Activated naive CD8-positive, alpha-beta T cell treated with anti-CD3 and anti-CD28 coated beads, Interleukin-2, amount 10 ng/mL, durations not matched to agents 7 days and 5 days (primary cell): ENCODE data around the gene FRY. TPM values are rescaled to one million over a fixed set of nuclear protein-coding genes. Genes with fewer than 3 reads are reported as not detected.

Experiments
- ATAC-seq: fragments of 150-1000 bp; cut with Tn5 transposase; one replicate; pipeline ENCODE4 v1.10.0; 2021; ENCODE audit warnings: low read depth, moderate library complexity
- POLR2A ChIA-PET: fragments of 350-600 bp; sonication (Branson Sonifier 250); formaldehyde crosslinking; loops from one replicate; lab custom pipeline; 2021; ENCODE audit warnings: antibody characterized with exemption; lab: Charles Lee
- DNase-seq: peaks from one replicate; pipeline ENCODE4 v3.0.0; 2021
- H3K27ac Mint-ChIP-seq: one replicate; pipeline ENCODE4 v1.8.0; 2022; ENCODE audit warnings: mild to moderate bottlenecking, mixed read lengths
- H3K27me3 Mint-ChIP-seq: one replicate; pipeline ENCODE4 v1.8.0; 2022; ENCODE audit warnings: mild to moderate bottlenecking, moderate library complexity, mixed read lengths
- H3K36me3 Mint-ChIP-seq: one replicate; pipeline ENCODE4 v1.8.0; 2021; ENCODE audit warnings: mild to moderate bottlenecking, mixed read lengths
- H3K4me1 Mint-ChIP-seq: one replicate; pipeline ENCODE4 v1.8.0; 2021; ENCODE audit warnings: mixed read lengths
- H3K4me3 Mint-ChIP-seq: one replicate; pipeline ENCODE4 v1.8.0; 2022; ENCODE audit warnings: mild to moderate bottlenecking, moderate library complexity, mixed read lengths
- H3K9me3 Mint-ChIP-seq: one replicate; pipeline ENCODE4 v1.8.0; 2021; ENCODE audit warnings: mixed read lengths
- total RNA-seq, 2 experiments: library from RNA; stranded (reverse); gene quantifications; one replicate each; pipeline ENCODE4 v1.2.3, GENCODE V29; 2021

FRY gene
- total RNA-seq, 2 experiments from 2014 or later, result 1.4 to 3.2 TPM

DNA sequence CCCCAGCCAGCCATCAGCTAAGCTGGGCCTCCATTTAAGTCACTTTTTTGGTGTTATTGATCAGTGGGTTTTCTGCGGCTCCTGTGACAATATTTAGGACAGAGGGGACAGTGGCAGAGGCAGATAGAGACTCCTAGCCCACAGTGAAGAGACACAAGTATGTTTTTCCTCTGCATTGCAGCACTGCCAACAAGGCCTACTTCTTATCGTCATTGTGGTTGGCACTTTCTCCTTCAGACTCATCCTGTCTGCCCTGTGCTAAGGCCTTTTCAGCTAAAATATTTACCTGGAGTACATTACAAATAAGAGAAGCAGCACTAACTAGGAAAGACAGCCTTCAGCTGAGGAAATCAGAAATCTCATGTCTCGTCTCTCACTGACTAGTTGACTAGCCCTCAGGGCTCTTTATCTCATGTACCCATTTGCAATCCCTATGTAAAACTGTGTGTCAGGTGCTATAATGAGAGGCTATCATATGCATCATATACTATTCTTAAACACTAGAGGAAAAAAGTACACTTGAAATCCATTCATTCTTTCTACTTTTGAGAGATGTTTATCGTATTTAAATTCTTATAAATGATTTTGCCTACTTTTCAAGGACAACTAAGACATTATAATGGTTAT is 221.4 kb downstream of the FRY start:
- Mint-ChIP-seq H3K4me3 (no peak overlapping the region), H3K27ac (no peak overlapping the region), H3K4me1 (no peaks in the 10 kb centered on the region), H3K9me3 (no peaks in the 10 kb centered on the region), H3K27me3 (peaks cover 12% of the 10 kb centered on the region), H3K36me3 (no peaks in the 10 kb centered on the region)
- no peak for ATAC-seq
- DNase-seq, result no peak
- POLR2A ChIA-PET, result no interaction called here

DNA sequence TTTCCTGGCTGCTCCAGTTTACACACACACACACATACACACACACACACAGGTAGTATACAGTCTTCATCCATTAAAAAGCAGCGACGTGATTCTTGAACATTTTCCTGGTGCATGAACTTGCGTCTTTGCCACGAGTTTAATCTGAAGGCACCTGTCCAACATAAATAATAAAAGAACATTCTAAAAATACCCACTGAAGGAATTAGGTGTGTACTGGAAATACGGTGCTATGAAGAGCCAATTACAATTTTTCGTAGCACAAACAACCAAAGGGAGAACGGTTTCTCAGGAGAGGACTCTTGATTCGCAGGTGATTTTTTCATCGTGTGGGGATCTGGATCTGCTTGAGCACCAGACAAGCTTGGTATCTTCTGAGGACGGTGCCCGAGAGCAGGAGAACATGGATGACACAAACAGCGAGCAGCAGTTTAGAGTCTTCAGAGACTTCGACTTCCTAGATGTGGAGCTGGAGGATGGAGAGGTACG is 222.4 kb downstream of the FRY start:
- ATAC-seq (no peak), DNase-seq (no peak)
- POLR2A ChIA-PET, result no interaction called here
- Mint-ChIP-seq H3K27me3 (peaks cover 13% of the 10 kb centered on the region), H3K4me3 (no peak overlapping the region), H3K4me1 (no peaks in the 10 kb centered on the region), H3K9me3 (no peaks in the 10 kb centered on the region), H3K27ac (no peak overlapping the region), H3K36me3 (no peaks in the 10 kb centered on the region)

- no peak for DNase-seq
- peaks cover 16% of the 10 kb centered on the region for H3K27me3 Mint-ChIP-seq
- H3K9me3 Mint-ChIP-seq, result no peaks in the 10 kb centered on the region
- H3K27ac Mint-ChIP-seq, result no peak overlapping the region
- H3K36me3 Mint-ChIP-seq, result no peaks in the 10 kb centered on the region
- H3K4me1 Mint-ChIP-seq, result no peaks in the 10 kb centered on the region
- H3K4me3 Mint-ChIP-seq, result no peak overlapping the region
- ATAC-seq, result no peak
- POLR2A ChIA-PET, result no interaction called here
Observed at GRCh38 chr13:32254416-32254815, 222.8 kb downstream of the FRY start.

GRCh38 chr13:32254916-32255723 is 223.5 kb downstream of the FRY start:
- Mint-ChIP-seq H3K9me3 (no peaks in the 10 kb centered on the region), H3K4me1 (no peaks in the 10 kb centered on the region), H3K27ac (no peak overlapping the region), H3K27me3 (peaks cover 18% of the 10 kb centered on the region), H3K36me3 (no peaks in the 10 kb centered on the region), H3K4me3 (no peak overlapping the region)
- DNase-seq (no peak), ATAC-seq (no peak)
- POLR2A ChIA-PET, result no interaction called here

GRCh38 chr13:32255724-32256109 is 224.1 kb downstream of the FRY start:
- POLR2A ChIA-PET, result no interaction called here
- H3K27me3 Mint-ChIP-seq, result peaks cover 15% of the 10 kb centered on the region
- DNase-seq (no peak), ATAC-seq (no peak)
- no peaks in the 10 kb centered on the region for H3K36me3 Mint-ChIP-seq
- no peaks in the 10 kb centered on the region for H3K9me3 Mint-ChIP-seq
- H3K4me1 Mint-ChIP-seq, result no peaks in the 10 kb centered on the region
- H3K4me3 Mint-ChIP-seq, result no peak overlapping the region
- H3K27ac Mint-ChIP-seq, result no peak overlapping the region

DNA sequence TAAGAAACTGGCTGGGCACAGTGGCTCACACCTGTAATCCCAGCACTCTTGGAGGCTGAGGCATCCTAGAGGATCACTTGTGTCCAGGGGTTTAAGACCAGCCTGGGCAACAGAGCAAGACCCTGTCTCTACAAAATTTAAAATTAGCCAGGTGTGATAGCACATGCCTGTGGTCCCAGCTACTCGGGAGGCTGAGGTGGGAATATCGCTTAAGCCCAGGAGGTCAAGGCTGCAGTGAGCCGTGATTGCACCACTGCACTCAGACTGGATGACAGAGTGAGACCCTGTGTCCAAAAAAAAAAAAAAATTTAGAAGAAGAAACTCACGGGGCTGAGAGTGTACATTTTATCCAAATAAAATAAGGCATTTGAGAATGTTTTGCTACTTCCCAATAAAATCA is 224.7 kb downstream of the FRY start:
- DNase-seq, result no peak
- POLR2A ChIA-PET, result no interaction called here
- H3K27me3 Mint-ChIP-seq, result peaks cover 15% of the 10 kb centered on the region
- H3K27ac Mint-ChIP-seq, result no peak overlapping the region
- no peaks in the 10 kb centered on the region for H3K4me1 Mint-ChIP-seq
- no peaks in the 10 kb centered on the region for H3K9me3 Mint-ChIP-seq
- H3K4me3 Mint-ChIP-seq, result no peak overlapping the region
- no peaks in the 10 kb centered on the region for H3K36me3 Mint-ChIP-seq
- no peak for ATAC-seq

- POLR2A ChIA-PET, result no interaction called here
- no peak overlapping the region for H3K27ac Mint-ChIP-seq
- ATAC-seq (no peak), DNase-seq (no peak)
- H3K36me3 Mint-ChIP-seq, result no peaks in the 10 kb centered on the region
- H3K27me3 Mint-ChIP-seq, result peaks cover 15% of the 10 kb centered on the region
- no peaks in the 10 kb centered on the region for H3K9me3 Mint-ChIP-seq
- H3K4me3 Mint-ChIP-seq, result no peak overlapping the region
- no peaks in the 10 kb centered on the region for H3K4me1 Mint-ChIP-seq
Observed at GRCh38 chr13:32257649-32258048, 226.1 kb downstream of the FRY start.

DNA sequence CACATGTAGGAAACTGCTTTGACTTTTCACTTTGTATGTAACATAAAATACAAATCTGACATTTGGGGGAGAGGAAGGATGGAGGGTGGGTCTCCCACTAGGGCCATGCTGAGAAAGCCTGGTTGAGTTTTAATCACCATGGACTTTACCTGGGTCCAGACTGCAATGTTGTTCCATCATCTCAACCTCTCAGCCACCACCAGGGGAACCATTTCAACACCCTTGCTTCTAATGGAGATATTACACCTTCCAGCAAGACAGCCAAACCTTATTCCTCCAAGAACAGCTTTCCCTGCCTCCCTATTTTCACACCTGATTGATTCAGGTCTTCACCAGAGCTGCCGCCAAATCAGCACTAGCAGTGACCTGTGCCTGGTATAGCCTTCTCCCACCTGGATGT is 227.5 kb downstream of the FRY start:
- H3K36me3 Mint-ChIP-seq, result no peaks in the 10 kb centered on the region
- POLR2A ChIA-PET, result interaction anchor here (0.7 kb wide), 1 partner anchor 56 kb away, joined by 3 read pairs; the partner anchor contains the start of genes BRCA2 and ZAR1L
- ATAC-seq, result no peak

GRCh38 chr13:32261567-32261966 is 230.0 kb downstream of the FRY start:
- Mint-ChIP-seq H3K9me3 (no peaks in the 10 kb centered on the region), H3K36me3 (no peaks in the 10 kb centered on the region), H3K27me3 (peaks cover 9% of the 10 kb centered on the region), H3K4me3 (no peak overlapping the region), H3K4me1 (no peaks in the 10 kb centered on the region), H3K27ac (no peak overlapping the region)
- POLR2A ChIA-PET, result no interaction called here
- no peak for ATAC-seq
- no peak for DNase-seq

More for the DNA sequence above, 227.5 kb downstream of the FRY start:
- Mint-ChIP-seq H3K9me3 (no peaks in the 10 kb centered on the region), H3K4me1 (no peaks in the 10 kb centered on the region), H3K27me3 (peaks cover 15% of the 10 kb centered on the region), H3K4me3 (no peak overlapping the region), H3K27ac (no peak overlapping the region)
- no peak for DNase-seq

DNA sequence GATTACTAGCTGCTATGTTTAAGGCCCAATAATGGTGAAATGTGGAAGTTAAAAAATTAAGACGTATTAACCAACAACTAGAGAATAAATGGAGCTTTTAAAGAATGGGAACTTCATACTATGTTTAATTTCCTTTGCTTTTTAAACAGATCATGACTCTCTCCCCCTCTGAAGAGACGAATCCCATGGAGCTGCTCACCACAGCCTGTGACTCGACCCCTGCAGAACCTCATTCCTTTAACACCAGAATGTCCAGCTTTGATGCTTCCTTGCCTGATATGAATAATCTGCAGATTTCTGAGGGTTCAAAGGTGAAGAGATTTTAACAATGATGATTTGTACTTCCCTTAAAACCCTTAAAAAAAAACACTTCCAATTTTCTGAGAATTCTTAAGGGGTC is 230.6 kb downstream of the FRY start:
- DNase-seq, result no peak
- no peaks in the 10 kb centered on the region for H3K4me1 Mint-ChIP-seq
- POLR2A ChIA-PET, result no interaction called here
- H3K27me3 Mint-ChIP-seq, result peaks cover 7% of the 10 kb centered on the region
- no peaks in the 10 kb centered on the region for H3K36me3 Mint-ChIP-seq
- H3K9me3 Mint-ChIP-seq, result no peaks in the 10 kb centered on the region
- H3K27ac Mint-ChIP-seq, result no peak overlapping the region
- H3K4me3 Mint-ChIP-seq, result no peak overlapping the region
- ATAC-seq, result no peak

DNA sequence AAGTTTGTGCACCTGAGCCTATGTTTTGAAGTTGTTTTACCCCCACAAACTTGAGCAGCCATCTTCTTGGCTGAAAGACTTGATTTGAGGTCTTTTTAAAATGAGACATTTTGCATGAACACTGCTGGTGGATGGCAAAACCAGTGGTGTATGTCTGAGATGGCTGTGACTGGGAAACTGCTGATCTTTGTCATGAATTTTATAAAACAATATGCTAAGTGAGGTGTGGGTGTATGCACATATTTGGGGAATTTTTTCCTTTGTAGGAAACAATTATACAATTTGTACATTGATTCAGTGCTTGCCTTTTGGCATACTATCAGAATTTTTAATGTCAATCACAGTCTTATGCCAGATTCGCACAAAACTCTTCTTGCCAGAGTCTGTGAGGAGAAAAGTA is 231.0 kb downstream of the FRY start:
- POLR2A ChIA-PET, result no interaction called here
- H3K4me3 Mint-ChIP-seq, result no peak overlapping the region

GRCh38 chr13:32264407-32264806 is 232.8 kb downstream of the FRY start:
- DNase-seq, result no peak
- H3K36me3 Mint-ChIP-seq, result no peaks in the 10 kb centered on the region
- no peak overlapping the region for H3K4me3 Mint-ChIP-seq
- no peak overlapping the region for H3K27ac Mint-ChIP-seq
- peaks cover 2% of the 10 kb centered on the region for H3K27me3 Mint-ChIP-seq
- POLR2A ChIA-PET, result no interaction called here
- H3K9me3 Mint-ChIP-seq, result no peaks in the 10 kb centered on the region
- no peaks in the 10 kb centered on the region for H3K4me1 Mint-ChIP-seq
- ATAC-seq, result no peak

More for the DNA sequence above, 231.0 kb downstream of the FRY start:
- no peaks in the 10 kb centered on the region for H3K36me3 Mint-ChIP-seq
- no peak overlapping the region for H3K27ac Mint-ChIP-seq
- H3K4me1 Mint-ChIP-seq, result no peaks in the 10 kb centered on the region
- no peak for ATAC-seq
- no peak for DNase-seq
- H3K9me3 Mint-ChIP-seq, result no peaks in the 10 kb centered on the region
- peaks cover 7% of the 10 kb centered on the region for H3K27me3 Mint-ChIP-seq

DNA sequence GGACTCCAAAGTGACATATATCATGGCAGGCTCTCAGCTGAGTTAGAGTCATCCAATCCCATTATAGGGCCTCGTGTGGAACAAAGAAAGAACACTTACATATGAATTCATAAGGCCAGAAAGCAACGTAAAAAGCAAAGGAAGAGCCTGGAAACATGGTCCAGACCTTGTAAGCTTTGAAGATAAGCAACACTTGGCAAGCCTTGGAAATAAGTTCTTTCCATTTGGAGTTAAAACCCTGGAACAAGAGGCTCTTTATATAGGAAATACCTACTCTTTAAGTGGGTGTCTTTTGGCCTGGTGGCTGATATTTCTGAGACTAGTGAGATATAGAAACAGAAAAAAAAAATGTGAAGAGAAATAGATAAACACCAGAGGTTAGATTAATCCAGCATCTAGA is 234.2 kb downstream of the FRY start:
- Mint-ChIP-seq H3K27me3 (no peaks in the 10 kb centered on the region), H3K9me3 (no peaks in the 10 kb centered on the region), H3K36me3 (no peaks in the 10 kb centered on the region), H3K4me1 (no peaks in the 10 kb centered on the region), H3K27ac (no peak overlapping the region), H3K4me3 (no peak overlapping the region)
- POLR2A ChIA-PET, result no interaction called here
- DNase-seq (no peak), ATAC-seq (no peak)

- ATAC-seq, result no peak
- Mint-ChIP-seq H3K9me3 (no peaks in the 10 kb centered on the region), H3K27me3 (no peaks in the 10 kb centered on the region), H3K4me1 (no peaks in the 10 kb centered on the region), H3K36me3 (no peaks in the 10 kb centered on the region), H3K27ac (no peak overlapping the region), H3K4me3 (no peak overlapping the region)
- POLR2A ChIA-PET, result no interaction called here
- DNase-seq, result no peak
Observed at GRCh38 chr13:32266130-32266529, 234.6 kb downstream of the FRY start.
